Panc1 (cell line): ENCODE results near the gene SHROOM2.

Source experiments
- POLR2AphosphoS5 ChIP-seq: IDR thresholded peaks from 2 replicates; pipeline ENCODE4 v1.6.1; 2012; ENCODE audit warnings: mild to moderate bottlenecking, low read depth, low read length, moderate library complexity
- SIN3A ChIP-seq: IDR thresholded peaks from 2 replicates; pipeline ENCODE4 v1.6.1; 2012; ENCODE audit warnings: low read depth, mild to moderate bottlenecking, low read length, moderate library complexity, borderline replicate concordance; ENCODE audit not compliant: insufficient read depth
- TF ChIP-seq, protein P1 (sequence below): fragments of 450-650 bp; IDR thresholded peaks from 2 replicates; pipeline ENCODE4 v1.5.1; 2017; ENCODE audit warnings: mild to moderate bottlenecking

DNA sequence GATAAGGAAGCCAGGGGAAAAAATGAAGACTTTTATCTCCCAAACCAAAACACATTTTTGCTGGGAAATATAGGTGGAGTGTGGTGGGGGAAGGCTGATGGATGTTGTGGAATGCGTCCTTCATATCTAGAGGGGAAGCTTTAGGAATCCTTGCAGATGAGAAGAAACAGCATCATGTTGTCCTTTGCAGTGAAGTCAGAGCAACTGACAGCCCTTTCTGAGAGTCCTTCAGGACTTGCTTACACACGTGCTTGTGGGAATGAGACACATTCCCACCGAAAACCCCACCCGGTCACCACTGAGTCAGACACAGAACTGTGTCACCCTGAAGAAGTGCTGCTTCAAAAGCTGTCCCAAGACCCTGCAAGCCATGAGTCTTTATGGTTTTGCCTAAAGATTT, 81.5 kb downstream of the SHROOM2 start:
- TF ChIP-seq, protein P1, sequence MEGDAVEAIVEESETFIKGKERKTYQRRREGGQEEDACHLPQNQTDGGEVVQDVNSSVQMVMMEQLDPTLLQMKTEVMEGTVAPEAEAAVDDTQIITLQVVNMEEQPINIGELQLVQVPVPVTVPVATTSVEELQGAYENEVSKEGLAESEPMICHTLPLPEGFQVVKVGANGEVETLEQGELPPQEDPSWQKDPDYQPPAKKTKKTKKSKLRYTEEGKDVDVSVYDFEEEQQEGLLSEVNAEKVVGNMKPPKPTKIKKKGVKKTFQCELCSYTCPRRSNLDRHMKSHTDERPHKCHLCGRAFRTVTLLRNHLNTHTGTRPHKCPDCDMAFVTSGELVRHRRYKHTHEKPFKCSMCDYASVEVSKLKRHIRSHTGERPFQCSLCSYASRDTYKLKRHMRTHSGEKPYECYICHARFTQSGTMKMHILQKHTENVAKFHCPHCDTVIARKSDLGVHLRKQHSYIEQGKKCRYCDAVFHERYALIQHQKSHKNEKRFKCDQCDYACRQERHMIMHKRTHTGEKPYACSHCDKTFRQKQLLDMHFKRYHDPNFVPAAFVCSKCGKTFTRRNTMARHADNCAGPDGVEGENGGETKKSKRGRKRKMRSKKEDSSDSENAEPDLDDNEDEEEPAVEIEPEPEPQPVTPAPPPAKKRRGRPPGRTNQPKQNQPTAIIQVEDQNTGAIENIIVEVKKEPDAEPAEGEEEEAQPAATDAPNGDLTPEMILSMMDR = no peak
- no peak for TF ChIP-seq POLR2AphosphoS5
- TF ChIP-seq SIN3A = no peak
